ENCODE data around the gene RFWD3. TPM values are rescaled to one million over a fixed set of nuclear protein-coding genes. Genes with fewer than 3 reads are reported as not detected.

Gene RFWD3
- total RNA-seq, 6 experiments from 2014 or later, result 5.4 to 10.3 (median 7.3) TPM

DNA sequence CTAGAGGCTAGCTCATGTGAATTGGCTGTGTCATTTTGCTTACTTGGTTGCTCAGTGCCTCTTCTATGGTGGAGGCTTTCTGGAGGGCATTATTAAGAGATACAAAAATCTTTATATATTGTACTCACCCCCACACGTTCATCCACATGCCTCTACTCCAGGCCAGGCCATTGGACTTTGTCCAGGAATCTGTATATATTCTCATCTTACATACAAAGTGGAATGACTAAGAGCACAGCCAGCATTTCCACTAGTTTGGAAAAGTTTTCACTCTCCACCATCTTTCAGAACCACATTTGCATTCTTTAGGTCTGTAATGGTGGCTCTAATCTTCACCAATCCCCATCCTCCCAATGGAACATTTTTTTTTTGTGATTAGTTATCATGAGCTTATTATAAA lies 55.0 kb downstream of the RFWD3 start:
- no peak for ATAC-seq
- Histone ChIP-seq H3K4me3 (no peak overlapping the region), H3K9me3 (no peaks in the 10 kb centered on the region), H3K4me1 (no peaks in the 10 kb centered on the region), H3K27me3 (no peaks in the 10 kb centered on the region), H3K27ac (no peak overlapping the region), H3K36me3 (no peaks in the 10 kb centered on the region)
- no peak for DNase-seq
- 88% methylated on average over 1 of the region's 1 CpG for WGBS (ENCODE audit: insufficient coverage, low coverage, low lambda C conversion rate, missing lambda C conversion rate)
- no peak for TF ChIP-seq POLR2A (IDR thresholded peaks at IDR 0.05)
- TF ChIP-seq, protein P1, sequence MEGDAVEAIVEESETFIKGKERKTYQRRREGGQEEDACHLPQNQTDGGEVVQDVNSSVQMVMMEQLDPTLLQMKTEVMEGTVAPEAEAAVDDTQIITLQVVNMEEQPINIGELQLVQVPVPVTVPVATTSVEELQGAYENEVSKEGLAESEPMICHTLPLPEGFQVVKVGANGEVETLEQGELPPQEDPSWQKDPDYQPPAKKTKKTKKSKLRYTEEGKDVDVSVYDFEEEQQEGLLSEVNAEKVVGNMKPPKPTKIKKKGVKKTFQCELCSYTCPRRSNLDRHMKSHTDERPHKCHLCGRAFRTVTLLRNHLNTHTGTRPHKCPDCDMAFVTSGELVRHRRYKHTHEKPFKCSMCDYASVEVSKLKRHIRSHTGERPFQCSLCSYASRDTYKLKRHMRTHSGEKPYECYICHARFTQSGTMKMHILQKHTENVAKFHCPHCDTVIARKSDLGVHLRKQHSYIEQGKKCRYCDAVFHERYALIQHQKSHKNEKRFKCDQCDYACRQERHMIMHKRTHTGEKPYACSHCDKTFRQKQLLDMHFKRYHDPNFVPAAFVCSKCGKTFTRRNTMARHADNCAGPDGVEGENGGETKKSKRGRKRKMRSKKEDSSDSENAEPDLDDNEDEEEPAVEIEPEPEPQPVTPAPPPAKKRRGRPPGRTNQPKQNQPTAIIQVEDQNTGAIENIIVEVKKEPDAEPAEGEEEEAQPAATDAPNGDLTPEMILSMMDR (IDR thresholded peaks at IDR 0.05), result no peak
- intact Hi-C loops (cut with DNase I), result no loop called here

DNA sequence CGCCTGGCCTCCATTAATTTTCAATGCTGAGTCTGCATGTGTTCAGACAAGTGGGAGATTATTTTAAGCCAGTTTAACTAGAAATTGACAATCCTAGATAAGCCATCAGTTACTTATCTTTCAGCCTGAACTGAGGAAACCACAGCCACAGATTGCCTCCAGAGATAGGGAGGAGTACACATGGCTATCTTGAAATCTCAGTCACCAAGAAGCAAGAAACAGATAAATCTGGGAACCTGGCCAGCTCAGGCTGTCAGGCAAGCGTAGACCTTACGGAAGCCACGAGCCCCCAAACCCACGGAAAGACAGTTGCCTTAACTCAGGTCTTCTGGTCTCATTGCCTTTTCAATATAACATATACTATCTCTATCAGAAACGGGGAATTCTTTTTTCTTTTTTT lies 57.7 kb downstream of the RFWD3 start:
- no peak for ATAC-seq
- H3K4me1 ChIP-seq, result peaks cover 0 to 17% (median 8%) of the 10 kb centered on the region in 4 donors
- H3K9me3 ChIP-seq, result no peaks in the 10 kb centered on the region
- no peaks in the 10 kb centered on the region for H3K27me3 ChIP-seq
- H3K36me3 ChIP-seq, result no peaks in the 10 kb centered on the region
- TF ChIP-seq POLR2A (IDR thresholded peaks at IDR 0.05), result no peak
- TF ChIP-seq, protein P1 (IDR thresholded peaks at IDR 0.05), result no peak
- no peak overlapping the region for H3K4me3 ChIP-seq
- H3K27ac ChIP-seq, result no peak overlapping the region
- intact Hi-C loops (cut with DNase I), result no loop called here
- no peak for DNase-seq
- WGBS (ENCODE audit: insufficient coverage, low coverage, low lambda C conversion rate, missing lambda C conversion rate), result 73% methylated on average over 5 of the region's 6 CpGs

DNA sequence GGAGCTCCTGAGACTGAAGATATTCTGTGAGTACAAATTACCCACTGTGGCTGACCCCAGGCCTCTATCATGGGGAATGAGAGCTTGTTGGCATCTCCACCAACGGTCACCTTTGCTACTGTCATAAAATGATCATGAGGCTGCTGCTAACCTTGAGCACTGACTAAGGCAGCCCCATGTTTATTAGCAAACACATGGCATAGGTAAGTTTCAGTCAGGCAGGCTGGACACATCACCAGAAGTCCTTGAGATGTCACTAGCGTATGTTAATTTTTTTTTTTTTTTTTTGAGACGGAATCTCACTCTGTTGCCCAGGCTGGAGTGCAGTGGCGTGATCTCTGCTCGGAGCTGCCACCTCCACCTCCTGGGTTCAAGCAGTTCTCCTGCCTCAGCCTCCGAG lies 58.3 kb downstream of the RFWD3 start:
- Histone ChIP-seq H3K4me1 (peaks cover 0 to 19% (median 9%) of the 10 kb centered on the region in 4 donors), H3K9me3 (no peaks in the 10 kb centered on the region), H3K4me3 (no peak overlapping the region), H3K27me3 (no peaks in the 10 kb centered on the region), H3K36me3 (no peaks in the 10 kb centered on the region), H3K27ac (no peak overlapping the region)
- no CpG with 5 or more reads among the region's 6 CpGs for WGBS (ENCODE audit: insufficient coverage, low coverage, low lambda C conversion rate, missing lambda C conversion rate)
- intact Hi-C loops (cut with DNase I), result no loop called here
- ATAC-seq (no peak), DNase-seq (no peak)
- TF ChIP-seq POLR2A (IDR thresholded peaks at IDR 0.05), result no peak
- TF ChIP-seq, protein P1 (IDR thresholded peaks at IDR 0.05), result no peak

DNA sequence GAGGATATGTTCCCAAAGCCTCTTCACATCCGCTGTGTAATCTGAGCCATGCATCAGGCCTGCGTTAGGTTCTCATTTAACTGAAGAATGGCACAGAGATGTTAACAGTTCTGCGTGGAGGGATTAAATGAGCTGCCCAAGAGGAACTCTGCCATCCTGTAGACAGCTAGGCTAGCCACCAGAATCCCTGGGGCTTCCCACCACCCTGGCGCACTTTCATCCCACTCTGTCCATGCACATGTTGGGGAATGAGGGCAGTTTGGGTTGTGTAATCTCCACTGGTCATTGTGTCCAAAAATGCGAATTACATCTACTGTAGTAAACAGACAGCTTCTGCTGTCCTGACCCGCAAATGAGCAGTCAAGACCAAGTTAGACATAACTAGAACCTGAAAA lies 58.7 kb downstream of the RFWD3 start:
- intact Hi-C loops (cut with DNase I), result no loop called here
- Histone ChIP-seq H3K9me3 (no peaks in the 10 kb centered on the region), H3K4me3 (no peak overlapping the region), H3K36me3 (no peaks in the 10 kb centered on the region), H3K27me3 (no peaks in the 10 kb centered on the region), H3K27ac (no peak overlapping the region), H3K4me1 (peaks cover 0 to 19% (median 9%) of the 10 kb centered on the region in 4 donors)
- 80% methylated on average over 2 of the region's 6 CpGs for WGBS (ENCODE audit: insufficient coverage, low coverage, low lambda C conversion rate, missing lambda C conversion rate)
- ATAC-seq, result no peak
- TF ChIP-seq POLR2A (IDR thresholded peaks at IDR 0.05), result no peak
- TF ChIP-seq, protein P1 (IDR thresholded peaks at IDR 0.05), result no peak
- no peak for DNase-seq

All from right lobe of liver (tissue), 6 donors.